PC-9 (cell line): ENCODE data around the gene NEDD9. TPM values are rescaled to one million over a fixed set of nuclear protein-coding genes. Genes with fewer than 3 reads are reported as not detected.

ENCODE experiments used
- BruUV-seq: library from RNA; stranded (reverse); fragments of 400-500 nt; replicated peaks from 2 replicates; lab custom pipeline; 2021; lab: Mats Ljungman, UMichigan
- CTCF ChIA-PET: fragments of 300-600 bp; sonication (Branson Sonifier 250); formaldehyde crosslinking; loops from one replicate; lab custom pipeline; 2022; ENCODE audit warnings: antibody characterized with exemption; lab: Charles Lee
- POLR2A ChIA-PET: fragments of 300-600 bp; sonication (Branson Sonifier 250); formaldehyde crosslinking; loops from one replicate; lab custom pipeline; 2022; ENCODE audit warnings: antibody characterized with exemption; ENCODE audit not compliant: unreplicated experiment; lab: Charles Lee
- DNase-seq, 2 experiments: peaks; one replicate each; pipeline versions ENCODE4 v3.0.0 to v3.0.0-alpha.2; 2015 to 2022; ENCODE audit warnings: mixed read lengths in 1 of 2
- H2AFZ ChIP-seq: fragments of 200-600 bp; sonication (generic); 2 replicates; pipeline ENCODE4 v1.8.1; 2017; ENCODE audit warnings: antibody characterized with exemption
- H3F3A ChIP-seq: fragments of 200-600 bp; sonication (generic); 2 replicates; pipeline ENCODE4 v1.8.1; 2017; ENCODE audit warnings: antibody characterized with exemption, mild to moderate bottlenecking, low read depth; ENCODE audit not compliant: insufficient read depth
- H3K27ac ChIP-seq: fragments of 200-600 bp; sonication (generic); 2 replicates; pipeline ENCODE4 v1.6.1; 2016; ENCODE audit warnings: mixed run types
- H3K27me3 ChIP-seq: fragments of 200-600 bp; sonication (generic); 2 replicates; pipeline ENCODE4 v1.6.1; 2016; ENCODE audit warnings: low read depth, mixed run types; ENCODE audit not compliant: insufficient read depth
- H3K36me3 ChIP-seq: fragments of 200-600 bp; sonication (generic); 2 replicates; pipeline ENCODE4 v1.6.1; 2016; ENCODE audit warnings: low read depth, mixed run types
- H3K4me1 ChIP-seq: fragments of 200-600 bp; sonication (generic); replicated peaks from 2 replicates; pipeline ENCODE4 v1.6.1; 2016; ENCODE audit warnings: mixed run types; ENCODE audit not compliant: insufficient read depth
- H3K4me2 ChIP-seq: fragments of 200-600 bp; sonication (generic); 2 replicates; pipeline ENCODE4 v1.6.1; 2017; ENCODE audit warnings: mixed run types
- H3K4me3 ChIP-seq: fragments of 200-600 bp; sonication (generic); 2 replicates; pipeline ENCODE4 v1.6.1; 2016; ENCODE audit warnings: mixed run types
- H3K79me2 ChIP-seq: fragments of 200-600 bp; sonication (generic); 2 replicates; pipeline ENCODE4 v1.6.1; 2017; ENCODE audit warnings: low read depth, mixed run types
- H3K9me2 ChIP-seq: fragments of 200-600 bp; sonication (generic); 2 replicates; pipeline ENCODE4 v1.8.1; 2017; ENCODE audit warnings: mild to moderate bottlenecking; ENCODE audit not compliant: insufficient read depth
- H3K9me3 ChIP-seq: fragments of 200-600 bp; sonication (generic); 2 replicates; pipeline ENCODE4 v1.8.1; 2016; ENCODE audit warnings: low read depth; ENCODE audit not compliant: insufficient read depth
- H4K20me1 ChIP-seq: fragments of 200-600 bp; sonication (generic); 2 replicates; pipeline ENCODE4 v1.8.1; 2017; ENCODE audit not compliant: insufficient read depth
- EZH2 ChIP-seq: fragments of 200-600 bp; sonication (generic); IDR thresholded peaks from 2 replicates; pipeline ENCODE4 v1.8.0; 2017; ENCODE audit warnings: antibody characterized with exemption, low read depth
- intact Hi-C: fragments of 100-400 bp; cut with micrococcal nuclease; formaldehyde crosslinking; loops from one replicate; pipeline ENCODE4 v1.10.0; 2022; ENCODE audit not compliant: unreplicated experiment
- total RNA-seq: library from RNA; stranded (reverse); gene quantifications from 2 replicates; pipeline ENCODE4 v1.2.3, GENCODE V29; 2021
- TF ChIP-seq, protein P1 (sequence below): fragments of 200-600 bp; sonication (generic); conservative IDR thresholded peaks from 2 replicates; pipeline ENCODE4 v1.6.1; 2017; ENCODE audit warnings: mixed run types, antibody characterized with exemption, mild to moderate bottlenecking, moderate library complexity

Gene NEDD9
- total RNA-seq, 1 experiment from 2014 or later = 57.5 TPM

DNA sequence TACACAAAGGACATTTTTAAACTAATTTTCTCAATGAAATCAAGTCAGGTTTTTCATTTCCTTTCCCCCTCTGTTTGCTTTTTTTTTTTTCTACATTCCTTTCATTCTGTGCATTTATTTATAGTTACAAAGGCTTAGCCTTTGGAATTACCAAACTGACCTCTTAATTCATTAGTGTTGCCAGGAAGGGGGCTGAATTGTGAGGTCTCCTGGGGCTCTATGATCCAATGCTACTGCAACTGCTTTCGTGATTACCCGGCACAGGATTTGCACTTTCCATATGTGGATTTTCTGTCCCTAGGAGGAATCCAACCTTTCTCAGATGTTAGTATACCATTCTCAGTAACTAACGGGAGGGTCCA, 35.3 kb downstream of the NEDD9 start:
- Histone ChIP-seq H3K4me1 (no peaks in the 10 kb centered on the region), H3K27ac (no peak overlapping the region), H3K4me2 (no peak overlapping the region), H3K27me3 (no peaks in the 10 kb centered on the region), H3K9me2 (no peaks in the 10 kb centered on the region), H2AFZ (no peak overlapping the region), H3K4me3 (no peak overlapping the region), H3K36me3 (peaks cover 9% of the 10 kb centered on the region), H4K20me1 (no peaks in the 10 kb centered on the region), H3F3A (no peaks in the 10 kb centered on the region), H3K9me3 (no peaks in the 10 kb centered on the region), H3K79me2 (peaks cover 17% of the 10 kb centered on the region; the same call in 1 of the 2 replicates)
- intact Hi-C loops = no loop called here
- no TSS peak for BruUV-seq
- TF ChIP-seq, protein P1, sequence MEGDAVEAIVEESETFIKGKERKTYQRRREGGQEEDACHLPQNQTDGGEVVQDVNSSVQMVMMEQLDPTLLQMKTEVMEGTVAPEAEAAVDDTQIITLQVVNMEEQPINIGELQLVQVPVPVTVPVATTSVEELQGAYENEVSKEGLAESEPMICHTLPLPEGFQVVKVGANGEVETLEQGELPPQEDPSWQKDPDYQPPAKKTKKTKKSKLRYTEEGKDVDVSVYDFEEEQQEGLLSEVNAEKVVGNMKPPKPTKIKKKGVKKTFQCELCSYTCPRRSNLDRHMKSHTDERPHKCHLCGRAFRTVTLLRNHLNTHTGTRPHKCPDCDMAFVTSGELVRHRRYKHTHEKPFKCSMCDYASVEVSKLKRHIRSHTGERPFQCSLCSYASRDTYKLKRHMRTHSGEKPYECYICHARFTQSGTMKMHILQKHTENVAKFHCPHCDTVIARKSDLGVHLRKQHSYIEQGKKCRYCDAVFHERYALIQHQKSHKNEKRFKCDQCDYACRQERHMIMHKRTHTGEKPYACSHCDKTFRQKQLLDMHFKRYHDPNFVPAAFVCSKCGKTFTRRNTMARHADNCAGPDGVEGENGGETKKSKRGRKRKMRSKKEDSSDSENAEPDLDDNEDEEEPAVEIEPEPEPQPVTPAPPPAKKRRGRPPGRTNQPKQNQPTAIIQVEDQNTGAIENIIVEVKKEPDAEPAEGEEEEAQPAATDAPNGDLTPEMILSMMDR = no peak
- TF ChIP-seq EZH2 = no peak
- ChIA-PET POLR2A (interaction anchor here (0.7 kb wide), 1 partner anchor 32 kb away, joined by 3 read pairs; no protein-coding TSS in a partner anchor), CTCF (no interaction called here)
- DNase-seq = no peak

DNA sequence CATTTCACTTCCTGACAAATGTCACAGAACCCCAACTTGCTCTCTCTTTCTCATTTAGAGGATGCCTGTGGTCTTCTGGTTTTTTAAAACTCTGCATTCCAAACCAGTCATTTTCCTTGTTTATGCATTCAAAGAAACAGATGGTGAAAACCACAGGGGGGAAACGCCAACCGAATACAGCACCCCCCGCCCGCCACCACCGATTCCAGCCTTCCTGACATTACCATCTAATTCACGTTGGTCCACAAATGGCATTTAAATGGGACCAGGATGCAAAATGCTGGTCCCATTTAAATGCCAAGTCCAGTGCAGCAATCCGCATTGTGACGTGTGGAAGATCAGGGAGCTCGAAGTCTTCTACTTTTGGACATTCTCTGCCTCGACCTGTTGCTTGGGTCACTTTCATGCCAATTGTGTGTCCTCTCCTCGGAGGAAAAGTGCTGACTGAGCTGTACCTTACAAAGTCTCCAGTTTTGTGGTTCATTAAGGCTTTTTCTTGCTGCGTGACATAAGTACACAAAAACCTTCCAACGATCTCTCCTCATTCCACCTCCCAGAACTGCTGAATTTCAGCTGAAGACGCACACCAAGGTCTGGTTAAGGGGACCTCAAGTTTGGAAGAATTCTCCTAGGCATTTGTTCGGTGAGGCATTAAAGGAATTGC, 35.8 kb downstream of the NEDD9 start:
- no peak overlapping the region for H3K4me2 ChIP-seq
- no peaks in the 10 kb centered on the region for H4K20me1 ChIP-seq
- ChIA-PET POLR2A (interaction anchor here (0.7 kb wide), 1 partner anchor 33 kb away, joined by 3 read pairs; no protein-coding TSS in a partner anchor), CTCF (no interaction called here)
- no peak overlapping the region for H3K4me3 ChIP-seq
- H3K79me2 ChIP-seq = peaks cover 13% of the 10 kb centered on the region; the same call in 1 of the 2 replicates
- intact Hi-C loops = no loop called here
- H2AFZ ChIP-seq = no peak overlapping the region
- H3K4me1 ChIP-seq = no peaks in the 10 kb centered on the region
- H3K9me2 ChIP-seq = no peaks in the 10 kb centered on the region
- DNase-seq = no peak
- H3K9me3 ChIP-seq = no peaks in the 10 kb centered on the region
- no peaks in the 10 kb centered on the region for H3F3A ChIP-seq
- no peak overlapping the region for H3K27ac ChIP-seq
- TF ChIP-seq EZH2 = no peak
- TF ChIP-seq, protein P1 = no peak
- BruUV-seq = no TSS peak
- no peaks in the 10 kb centered on the region for H3K27me3 ChIP-seq
- peaks cover 9% of the 10 kb centered on the region for H3K36me3 ChIP-seq

DNA sequence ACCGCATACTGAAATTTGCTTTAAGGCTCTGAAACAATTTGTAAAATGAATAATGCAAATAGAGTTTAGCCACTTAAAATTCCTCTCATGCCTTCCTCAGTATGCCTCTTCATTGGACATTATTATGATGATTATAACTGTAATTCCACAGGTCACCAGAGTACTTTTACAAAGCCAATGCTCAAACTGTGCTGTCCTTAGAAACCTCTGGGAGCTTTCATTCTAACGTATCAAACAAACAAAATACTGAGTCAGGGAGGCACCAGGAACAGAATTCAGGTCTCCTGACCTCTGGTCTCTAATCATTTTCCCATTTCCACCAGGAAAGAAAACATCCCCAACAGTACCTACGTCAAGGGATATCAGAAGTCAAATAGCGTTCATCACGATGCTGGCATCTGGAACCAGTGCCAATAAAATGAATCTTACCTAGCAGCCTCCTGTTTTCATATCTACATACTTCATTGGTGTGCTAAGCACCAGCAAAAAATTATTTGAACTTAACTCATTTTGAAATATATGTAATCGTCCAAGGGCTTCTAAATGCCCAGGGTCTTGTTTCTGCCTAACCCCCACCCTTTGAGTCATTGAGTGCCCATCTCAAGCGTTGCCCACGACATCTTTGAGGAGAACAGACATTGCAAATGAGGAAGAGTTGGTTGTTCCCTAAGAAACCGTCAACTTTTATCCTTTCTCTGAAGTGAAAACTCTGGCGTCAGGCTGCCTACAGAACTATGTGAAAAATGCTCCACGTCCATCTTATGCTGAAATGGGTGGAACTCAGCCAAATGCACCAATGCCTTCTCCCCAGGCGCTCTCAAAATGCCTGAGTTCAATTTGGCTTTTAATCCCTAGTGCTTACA, 37.9 kb downstream of the NEDD9 start:
- no TSS peak for BruUV-seq
- CTCF ChIA-PET = no interaction called here

More for the DNA sequence above, 37.9 kb downstream of the NEDD9 start:
- DNase-seq = no peak
- Histone ChIP-seq H2AFZ (no peak overlapping the region), H3F3A (no peaks in the 10 kb centered on the region), H3K9me2 (no peaks in the 10 kb centered on the region), H3K79me2 (0 out of 2 replicates have a peak, but pooled peaks cover 13% of the 10 kb centered on the region), H3K9me3 (no peaks in the 10 kb centered on the region), H3K27me3 (no peaks in the 10 kb centered on the region), H3K4me1 (no peaks in the 10 kb centered on the region), H3K36me3 (no peaks in the 10 kb centered on the region; the same call in 1 of the 2 replicates), H4K20me1 (no peaks in the 10 kb centered on the region), H3K27ac (no peak overlapping the region), H3K4me3 (no peak overlapping the region), H3K4me2 (no peak overlapping the region)
- no peak for TF ChIP-seq EZH2
- TF ChIP-seq, protein P1 = no peak
- POLR2A ChIA-PET = no interaction called here
- intact Hi-C loops = no loop called here
